HEK293 (cell line): ENCODE results near the gene IGF1R.

Experiments used
- ZBTB26 ChIP-seq: fragments of 450-650 bp; formaldehyde crosslinking; optimal IDR thresholded peaks from 2 replicates; pipeline ENCODE3; 2016; ENCODE audit warnings: missing biosample characterization, mild to moderate bottlenecking, missing genetic modification characterization
- ZNF335 ChIP-seq: fragments of 450-650 bp; formaldehyde crosslinking; conservative IDR thresholded peaks from 2 replicates; pipeline ENCODE4 v1.5.1; 2016; ENCODE audit warnings: missing biosample characterization, missing genetic modification characterization
- ZNF792 ChIP-seq: fragments of 450-650 bp; formaldehyde crosslinking; IDR thresholded peaks from 2 replicates; pipeline ENCODE4 v1.5.1; 2016; ENCODE audit warnings: missing biosample characterization, missing genetic modification characterization
- TF ChIP-seq, protein P1 (sequence below): fragments of 450-650 bp; formaldehyde crosslinking; IDR thresholded peaks from 2 replicates; pipeline ENCODE4 v1.5.1; 2016; ENCODE audit warnings: missing biosample characterization, missing genetic modification characterization

DNA sequence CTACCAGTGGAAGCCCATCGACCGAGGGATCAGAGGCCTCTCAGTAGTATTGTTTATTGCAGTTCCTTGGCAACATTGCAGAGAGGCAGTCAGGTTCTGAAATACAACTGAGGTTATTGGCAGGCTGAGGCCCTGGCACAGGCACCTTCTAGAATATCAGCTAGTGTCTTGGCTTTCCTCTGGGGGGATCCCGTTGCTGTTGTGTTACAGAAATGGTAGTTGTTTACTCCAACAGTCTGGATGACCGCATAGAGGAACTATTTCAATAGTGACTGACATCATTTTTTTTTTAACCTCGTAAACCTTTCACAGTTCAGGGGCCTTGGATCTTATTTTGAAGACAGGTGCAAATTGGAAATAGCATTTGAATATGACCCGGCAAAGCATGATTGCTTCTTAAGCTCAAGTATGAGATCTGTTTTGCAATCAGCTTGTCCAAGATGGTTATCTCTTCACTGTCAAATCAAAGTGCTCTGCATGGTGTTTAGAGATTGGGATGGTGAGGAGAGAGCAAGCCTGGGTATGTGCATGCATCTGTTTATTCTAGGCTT is 295.3 kb downstream of the IGF1R start:
- no peak for TF ChIP-seq ZNF335
- no peak for TF ChIP-seq ZBTB26 (tag by site-specific recombination)
- TF ChIP-seq ZNF792 (tag by site-specific recombination): no peak
- TF ChIP-seq, protein P1, sequence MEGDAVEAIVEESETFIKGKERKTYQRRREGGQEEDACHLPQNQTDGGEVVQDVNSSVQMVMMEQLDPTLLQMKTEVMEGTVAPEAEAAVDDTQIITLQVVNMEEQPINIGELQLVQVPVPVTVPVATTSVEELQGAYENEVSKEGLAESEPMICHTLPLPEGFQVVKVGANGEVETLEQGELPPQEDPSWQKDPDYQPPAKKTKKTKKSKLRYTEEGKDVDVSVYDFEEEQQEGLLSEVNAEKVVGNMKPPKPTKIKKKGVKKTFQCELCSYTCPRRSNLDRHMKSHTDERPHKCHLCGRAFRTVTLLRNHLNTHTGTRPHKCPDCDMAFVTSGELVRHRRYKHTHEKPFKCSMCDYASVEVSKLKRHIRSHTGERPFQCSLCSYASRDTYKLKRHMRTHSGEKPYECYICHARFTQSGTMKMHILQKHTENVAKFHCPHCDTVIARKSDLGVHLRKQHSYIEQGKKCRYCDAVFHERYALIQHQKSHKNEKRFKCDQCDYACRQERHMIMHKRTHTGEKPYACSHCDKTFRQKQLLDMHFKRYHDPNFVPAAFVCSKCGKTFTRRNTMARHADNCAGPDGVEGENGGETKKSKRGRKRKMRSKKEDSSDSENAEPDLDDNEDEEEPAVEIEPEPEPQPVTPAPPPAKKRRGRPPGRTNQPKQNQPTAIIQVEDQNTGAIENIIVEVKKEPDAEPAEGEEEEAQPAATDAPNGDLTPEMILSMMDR (tag by site-specific recombination): no peak
